Kidney (tissue), 14 donors: ENCODE data around the gene ARHGAP22. TPM values are rescaled to one million over a fixed set of nuclear protein-coding genes. Genes with fewer than 3 reads are reported as not detected.

Experiments used
- DNase-seq, 5 donors: peaks; one replicate each; pipeline ENCODE4 v3.0.0-alpha.2; 2013 to 2020
- FAIRE-seq: peaks from 2 replicates; lab custom pipeline; 2012; peaks lifted over from hg19 to GRCh38; lab: Jason Lieb, UNC
- H3K27ac ChIP-seq, 2 donors: one replicate each; pipeline ENCODE4 v1.7.0; 2013; ENCODE audit warnings: low read depth in 2 of 2, low read length in 2 of 2, inconsistent platforms in 1 of 2
- H3K27me3 ChIP-seq: one replicate; pipeline ENCODE4 v1.7.1; 2013; ENCODE audit warnings: low read length, inconsistent platforms; ENCODE audit not compliant: control insufficient read depth, insufficient read depth
- H3K36me3 ChIP-seq, 3 donors: one replicate each; pipeline versions ENCODE4 v1.7.0 to v1.7.1; 2013; ENCODE audit warnings: low read length in 3 of 3, control low read depth in 1 of 3, inconsistent platforms in 1 of 3; ENCODE audit not compliant: insufficient read depth in 3 of 3, control insufficient read depth in 2 of 3
- H3K4me1 ChIP-seq, 3 donors: one replicate each; pipeline versions ENCODE4 v1.7.0 to v1.7.1; 2013; ENCODE audit warnings: low read length in 3 of 3, inconsistent platforms in 1 of 3, low read depth in 1 of 3; ENCODE audit not compliant: control insufficient read depth in 2 of 3, insufficient read depth in 2 of 3
- H3K4me3 ChIP-seq, 3 donors: one replicate each; pipeline versions ENCODE4 v1.7.0 to v1.8.1; 2013; ENCODE audit warnings: low read length in 3 of 3, control low read depth in 1 of 3, inconsistent platforms in 1 of 3
- H3K9ac ChIP-seq, 3 donors: one replicate each; pipeline versions ENCODE4 v1.7.0 to v1.7.1; 2013; ENCODE audit warnings: low read length in 3 of 3, control low read depth in 1 of 3, inconsistent platforms in 1 of 3
- H3K9me3 ChIP-seq, 3 donors: one replicate each; pipeline versions ENCODE4 v1.7.0 to v1.7.1; 2013; ENCODE audit warnings: low read length in 3 of 3, control low read depth in 1 of 3, inconsistent platforms in 1 of 3; ENCODE audit not compliant: control insufficient read depth in 2 of 3, insufficient read depth in 1 of 3
- intact Hi-C: fragments of 100-400 bp; cut with DNase I; formaldehyde crosslinking; loops from one replicate; pipeline ENCODE4 v1.11.1; 2022
- polyA plus RNA-seq: library from polyadenylated mRNA; stranded (reverse); fragments of 350-450 nt; fragmentation: Illumina TruSeq; extraction: RNeasy Lipid Tissue Mini Kit (QIAGEN cat#74804); gene quantifications from one replicate; pipeline ENCODE4 v1.2.3, GENCODE V29; 2014; ENCODE audit warnings: low read depth, low replicate concordance; ENCODE audit not compliant: insufficient read depth
- total RNA-seq: library from RNA; stranded (reverse); fragmentation: NEBNext Ultra II Directional; extraction: Animal tissue kit (Norgen Biotek cat#: 25700); gene quantifications from one replicate; pipeline ENCODE4 v1.2.1, GENCODE V29; 2021
- TF ChIP-seq, protein P1 (sequence below): IDR thresholded peaks from 3 replicates; pipeline ENCODE4 v1.5.1; 2012; ENCODE audit warnings: mild to moderate bottlenecking, moderate library complexity, borderline replicate concordance; ENCODE audit not compliant: insufficient read depth; ENCODE audit errors: extremely low read depth
- donor health status: control.
- donor health status: control.
- donor health status: control.
- donor health status: control.
- donor health status: control.
- donor health status: DM: yes; HTN: yes; CAD: no.
- donor health status: Normal renal cell carcinoma (clear cell type).

ARHGAP22 gene
- total and polyA plus RNA-seq, 2 donors from 2014 or later = 0.62 to 6.6 TPM

DNA sequence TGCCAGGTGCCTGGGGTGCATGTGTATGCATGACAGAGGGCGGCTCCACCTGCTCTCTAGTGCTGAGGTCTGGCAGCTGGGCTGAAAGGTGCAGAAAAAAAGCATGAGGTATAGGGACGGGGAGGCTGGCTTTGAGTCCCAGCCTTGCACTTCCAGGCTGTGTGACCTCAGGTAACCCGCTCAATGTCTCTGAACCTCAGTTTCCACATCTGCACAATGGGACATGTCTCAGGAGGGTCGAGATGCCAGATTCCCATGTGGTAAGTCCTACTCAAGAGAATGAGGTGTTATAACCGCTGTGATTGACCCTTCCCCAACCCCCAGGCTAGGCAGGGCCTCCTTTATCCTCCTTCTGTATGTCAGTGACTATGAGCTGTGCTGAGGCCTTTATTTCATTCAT, 48.8 kb downstream of the ARHGAP22 start:
- TF ChIP-seq, protein P1, sequence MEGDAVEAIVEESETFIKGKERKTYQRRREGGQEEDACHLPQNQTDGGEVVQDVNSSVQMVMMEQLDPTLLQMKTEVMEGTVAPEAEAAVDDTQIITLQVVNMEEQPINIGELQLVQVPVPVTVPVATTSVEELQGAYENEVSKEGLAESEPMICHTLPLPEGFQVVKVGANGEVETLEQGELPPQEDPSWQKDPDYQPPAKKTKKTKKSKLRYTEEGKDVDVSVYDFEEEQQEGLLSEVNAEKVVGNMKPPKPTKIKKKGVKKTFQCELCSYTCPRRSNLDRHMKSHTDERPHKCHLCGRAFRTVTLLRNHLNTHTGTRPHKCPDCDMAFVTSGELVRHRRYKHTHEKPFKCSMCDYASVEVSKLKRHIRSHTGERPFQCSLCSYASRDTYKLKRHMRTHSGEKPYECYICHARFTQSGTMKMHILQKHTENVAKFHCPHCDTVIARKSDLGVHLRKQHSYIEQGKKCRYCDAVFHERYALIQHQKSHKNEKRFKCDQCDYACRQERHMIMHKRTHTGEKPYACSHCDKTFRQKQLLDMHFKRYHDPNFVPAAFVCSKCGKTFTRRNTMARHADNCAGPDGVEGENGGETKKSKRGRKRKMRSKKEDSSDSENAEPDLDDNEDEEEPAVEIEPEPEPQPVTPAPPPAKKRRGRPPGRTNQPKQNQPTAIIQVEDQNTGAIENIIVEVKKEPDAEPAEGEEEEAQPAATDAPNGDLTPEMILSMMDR = no peak

DNA sequence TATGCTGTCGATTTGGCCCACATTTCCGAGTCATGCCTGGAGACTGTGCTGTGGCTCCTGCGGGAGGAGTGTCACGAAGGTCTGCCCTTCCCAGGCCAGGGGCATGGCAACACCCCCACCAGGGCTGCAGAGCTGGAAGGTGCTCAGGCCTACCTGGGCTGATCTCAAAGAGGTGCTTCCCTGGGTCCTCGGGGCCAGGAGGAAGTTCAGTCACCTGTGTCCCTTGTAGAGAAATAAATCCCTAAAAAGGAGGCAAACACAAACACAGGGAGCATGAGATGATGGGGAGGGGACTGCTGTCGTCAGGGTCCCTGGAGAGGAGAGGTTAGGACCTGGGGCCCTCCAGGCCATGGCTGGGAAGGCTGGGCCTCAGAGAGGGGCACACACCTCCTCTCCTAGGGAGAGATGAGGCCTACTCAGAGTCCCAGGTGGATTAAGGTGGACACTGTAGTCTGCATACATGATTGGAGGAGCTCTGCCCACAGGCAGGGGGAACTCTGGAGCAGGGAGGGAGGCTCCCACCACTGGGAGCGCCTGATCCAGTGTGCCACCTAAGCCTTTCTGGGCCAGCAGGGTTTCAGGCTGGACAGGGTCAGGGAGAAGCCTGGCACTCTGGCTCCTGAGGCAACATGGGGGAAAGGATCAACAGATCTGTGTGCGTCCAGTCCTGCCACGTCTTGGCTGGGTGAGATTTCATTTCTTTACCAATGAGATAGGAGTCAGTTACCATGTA, 49.4 kb downstream of the ARHGAP22 start:
- H3K27me3 ChIP-seq = no peaks in the 10 kb centered on the region
- intact Hi-C loops = no loop called here
- no peak for FAIRE-seq
- no peak overlapping the region for H3K27ac ChIP-seq
- no peak overlapping the region for H3K9ac ChIP-seq
- no peaks in the 10 kb centered on the region for H3K9me3 ChIP-seq
- no peaks in the 10 kb centered on the region for H3K36me3 ChIP-seq
- DNase-seq = peak in 1 of 5 donors; percentile 46
- TF ChIP-seq, protein P1 = no peak
- no peaks in the 10 kb centered on the region for H3K4me1 ChIP-seq
- H3K4me3 ChIP-seq = no peak overlapping the region

More for the DNA sequence above, 48.8 kb downstream of the ARHGAP22 start:
- Histone ChIP-seq H3K27me3 (no peaks in the 10 kb centered on the region), H3K4me3 (no peak overlapping the region), H3K9ac (no peak overlapping the region), H3K9me3 (no peaks in the 10 kb centered on the region), H3K36me3 (no peaks in the 10 kb centered on the region), H3K27ac (no peak overlapping the region), H3K4me1 (no peaks in the 10 kb centered on the region)
- intact Hi-C loops = no loop called here
- DNase-seq (no peak), FAIRE-seq (no peak)

DNA sequence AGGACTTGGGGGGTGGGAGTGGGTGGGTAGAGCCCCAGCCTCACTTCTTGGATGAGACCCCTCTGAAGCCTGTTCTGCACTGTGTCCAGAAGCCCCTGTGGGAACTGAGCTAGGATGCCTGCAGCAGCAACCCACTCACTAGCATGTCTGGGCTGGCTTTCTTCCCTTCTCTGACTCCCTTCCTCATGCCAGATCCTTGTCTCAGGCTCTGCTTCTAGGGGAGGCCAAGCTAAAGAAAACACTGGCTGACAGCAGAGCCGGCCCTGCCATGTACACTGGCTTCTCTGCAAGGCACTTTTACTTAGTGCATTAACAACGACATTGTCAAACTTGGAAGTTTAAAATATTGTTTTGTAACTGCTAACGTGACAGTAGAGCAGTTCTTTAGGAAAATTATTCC, 50.2 kb downstream of the ARHGAP22 start:
- FAIRE-seq = no peak
- intact Hi-C loops = loop anchor here (5.0 kb wide), 1 partner anchor 103 kb away; no protein-coding TSS in a partner anchor
- TF ChIP-seq, protein P1 = no peak
- H3K4me3 ChIP-seq = no peak overlapping the region
- H3K9me3 ChIP-seq = no peaks in the 10 kb centered on the region
- no peaks in the 10 kb centered on the region for H3K4me1 ChIP-seq
- H3K27me3 ChIP-seq = no peaks in the 10 kb centered on the region
- no peaks in the 10 kb centered on the region for H3K36me3 ChIP-seq
- H3K9ac ChIP-seq = no peak overlapping the region
- peak in 2 of 5 donors; percentile 19 to 23 for DNase-seq
- no peak overlapping the region for H3K27ac ChIP-seq
